Small intestine (tissue), 7 donors: ENCODE results near the gene LYL1. TPM values are rescaled to one million over a fixed set of nuclear protein-coding genes. Genes with fewer than 3 reads are reported as not detected.
A peak's percentile ranks its signal among the peaks of the same experiment; 100 is the strongest.

ENCODE experiments used
- DNase-seq, 2 donors: peaks; one replicate each; pipeline versions ENCODE4 v3.0.0 to v3.0.0-alpha.2; 2013
- FAIRE-seq: peaks from 2 replicates; lab custom pipeline; 2012; peaks lifted over from hg19 to GRCh38; lab: Jason Lieb, UNC
- H3K27ac ChIP-seq, 3 donors: one replicate each; pipeline ENCODE4 v1.5.1; 2013; ENCODE audit warnings: low read length in 2 of 3, mild to moderate bottlenecking in 2 of 3, control low read depth in 1 of 3, inconsistent platforms in 1 of 3, low read depth in 1 of 3, moderate library complexity in 1 of 3
- H3K27me3 ChIP-seq, 3 donors: one replicate each; pipeline ENCODE4 v1.6.1; 2013; ENCODE audit warnings: low read length in 3 of 3, inconsistent platforms in 1 of 3; ENCODE audit not compliant: control insufficient read depth in 3 of 3, insufficient read depth in 3 of 3
- H3K36me3 ChIP-seq, 3 donors: one replicate each; pipeline ENCODE4 v1.6.1; 2013; ENCODE audit warnings: low read length in 3 of 3, inconsistent platforms in 1 of 3, low read depth in 1 of 3, mild to moderate bottlenecking in 1 of 3, moderate library complexity in 1 of 3; ENCODE audit not compliant: control insufficient read depth in 3 of 3, insufficient read depth in 2 of 3
- H3K4me1 ChIP-seq, 3 donors: one replicate each; pipeline ENCODE4 v1.6.1; 2013; ENCODE audit warnings: low read length in 2 of 3, inconsistent platforms in 1 of 3, low read depth in 1 of 3, mild to moderate bottlenecking in 1 of 3, moderate library complexity in 1 of 3; ENCODE audit not compliant: control insufficient read depth in 3 of 3, insufficient read depth in 2 of 3
- H3K4me3 ChIP-seq, 3 donors: one replicate each; pipeline ENCODE4 v1.5.1; 2013; ENCODE audit warnings: low read length in 3 of 3, control low read depth in 1 of 3, inconsistent platforms in 1 of 3, low read depth in 1 of 3, mild to moderate bottlenecking in 1 of 3, moderate library complexity in 1 of 3
- H3K9me3 ChIP-seq, 2 donors: one replicate each; pipeline ENCODE4 v1.6.1; 2013; ENCODE audit warnings: low read depth in 1 of 2, low read length in 1 of 2; ENCODE audit not compliant: control insufficient read depth in 2 of 2, insufficient read depth in 1 of 2
- WGBS, 3 donors: extraction: QIAGEN DNeasy Blood & Tissue Kit; methylation state at CpG; one replicate each; pipeline ENCODE4 v1.1.7; 2013; 5-methylcytosine and 5-hydroxymethylcytosine counted together
- polyA plus RNA-seq, 4 donors: library from polyadenylated mRNA; stranded (reverse) in 3 of 4; unstranded in 1 of 4; fragments of 200-250 nt in 3 of 4; fragments of 120-200 nt in 1 of 4; gene quantifications; one replicate each; pipeline versions ENCODE4 v1.2.1 to v1.2.3, GENCODE V29; 2013
- donor health status: healthy with polysubstance abuse.
- donor health status: control.
- donor health status: control.
- donor health status: Bipolar disorder and iron deficiency.
- donor health status: healthy.

Gene LYL1
- polyA plus RNA-seq, 4 donors: 0.67 to 8.9 (median 2.8) TPM

DNA sequence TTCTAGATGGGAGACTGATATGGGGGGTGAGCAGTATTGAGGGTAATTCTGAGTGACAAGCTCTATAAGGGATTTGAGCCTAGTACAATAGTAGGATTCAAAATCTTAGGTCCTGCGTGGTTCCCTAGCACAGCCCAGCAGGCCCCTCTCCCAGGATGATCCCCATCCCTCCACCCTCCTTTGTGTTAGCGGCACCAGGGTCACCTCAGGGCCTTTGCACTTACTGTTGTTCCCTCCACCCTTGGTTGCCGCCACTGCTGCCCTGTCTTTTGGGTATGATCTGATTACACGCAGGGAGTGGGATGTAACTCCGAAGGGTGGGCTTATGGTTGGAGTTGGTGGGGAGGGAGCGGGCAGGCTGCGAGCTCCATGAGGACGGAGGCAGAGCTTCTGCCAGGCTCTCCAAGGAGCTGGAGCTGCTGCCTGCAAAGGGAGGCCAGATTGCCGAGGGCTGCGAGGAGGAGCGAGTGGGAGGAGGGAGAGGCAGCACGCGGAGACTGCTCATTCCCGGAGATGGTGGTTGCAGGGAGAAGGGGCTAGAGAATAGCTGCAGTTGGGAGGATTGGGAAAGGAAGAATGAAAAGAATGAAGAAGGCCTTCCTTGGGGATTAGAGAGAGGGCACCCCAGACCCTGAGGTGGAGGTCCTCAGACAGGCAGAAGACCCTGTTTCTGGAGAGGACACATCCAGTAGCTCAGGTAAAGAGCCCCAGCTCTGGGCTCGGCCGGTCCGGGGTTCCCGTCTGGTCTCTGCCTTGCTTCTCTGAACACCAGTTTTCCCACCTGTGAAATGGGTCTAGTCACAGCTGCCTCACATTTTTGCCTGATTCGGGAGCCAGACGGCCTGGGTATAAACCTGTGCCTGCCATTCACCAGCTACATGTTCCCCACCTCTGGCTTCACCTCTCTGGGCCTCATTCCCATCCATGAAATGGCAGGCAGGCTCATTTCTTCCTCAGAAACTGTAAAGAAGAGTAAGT, 20.6 kb upstream of the LYL1 start:
- DNase-seq: no peak
- Histone ChIP-seq H3K9me3 (no peaks in the 10 kb centered on the region), H3K27me3 (no peaks in the 10 kb centered on the region), H3K4me1 (peaks cover 0 to 10% (median 4%) of the 10 kb centered on the region in 3 donors), H3K36me3 (peaks cover 0 to 40% (median 2%) of the 10 kb centered on the region in 3 donors), H3K4me3 (no peak overlapping the region), H3K27ac (no peak overlapping the region)
- no peak for FAIRE-seq
- 93 to 95% (median 94%) methylated on average over 20 of the region's 20 CpGs for WGBS, 3 donors

DNA sequence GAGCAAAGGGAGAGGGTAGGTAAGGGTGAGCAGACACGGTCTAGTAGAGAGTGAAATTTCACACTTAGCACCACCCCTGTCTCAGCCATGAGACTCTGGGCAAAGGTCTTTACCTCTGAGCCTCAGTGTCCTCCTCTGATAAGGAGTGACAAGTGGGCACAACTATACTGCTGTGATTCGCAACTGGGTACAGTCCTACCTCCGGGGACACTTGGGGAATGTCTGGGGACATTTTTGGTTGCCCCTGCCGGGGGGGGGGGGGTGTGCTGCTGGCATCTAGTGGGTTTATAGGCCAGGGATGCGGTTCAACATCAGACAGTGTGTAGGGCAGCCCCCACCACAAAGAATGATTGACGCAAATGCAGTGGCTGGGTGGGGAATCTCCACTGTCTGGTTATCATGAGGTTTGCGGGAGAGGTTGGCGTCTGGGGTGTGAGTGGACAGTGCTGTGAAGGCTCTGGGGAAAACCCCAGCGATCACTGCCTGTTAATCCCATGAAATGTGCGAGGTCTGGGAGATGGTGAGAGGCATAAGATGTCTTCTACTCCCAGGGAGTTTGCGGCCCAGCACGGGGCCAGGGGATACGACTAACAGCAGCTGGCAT, 19.7 kb upstream of the LYL1 start:
- H3K27ac ChIP-seq: no peak overlapping the region
- H3K27me3 ChIP-seq: no peaks in the 10 kb centered on the region
- peaks cover 0 to 36% (median 2%) of the 10 kb centered on the region in 3 donors for H3K36me3 ChIP-seq
- peaks cover 0 to 10% (median 4%) of the 10 kb centered on the region in 3 donors for H3K4me1 ChIP-seq
- H3K9me3 ChIP-seq: no peaks in the 10 kb centered on the region
- FAIRE-seq (no peak), DNase-seq (peak; percentile 33 to 48)
- H3K4me3 ChIP-seq: no peak overlapping the region
- 46 to 82% (median 64%) methylated on average over 12 to 13 of the region's 13 CpGs for WGBS, 3 donors

DNA sequence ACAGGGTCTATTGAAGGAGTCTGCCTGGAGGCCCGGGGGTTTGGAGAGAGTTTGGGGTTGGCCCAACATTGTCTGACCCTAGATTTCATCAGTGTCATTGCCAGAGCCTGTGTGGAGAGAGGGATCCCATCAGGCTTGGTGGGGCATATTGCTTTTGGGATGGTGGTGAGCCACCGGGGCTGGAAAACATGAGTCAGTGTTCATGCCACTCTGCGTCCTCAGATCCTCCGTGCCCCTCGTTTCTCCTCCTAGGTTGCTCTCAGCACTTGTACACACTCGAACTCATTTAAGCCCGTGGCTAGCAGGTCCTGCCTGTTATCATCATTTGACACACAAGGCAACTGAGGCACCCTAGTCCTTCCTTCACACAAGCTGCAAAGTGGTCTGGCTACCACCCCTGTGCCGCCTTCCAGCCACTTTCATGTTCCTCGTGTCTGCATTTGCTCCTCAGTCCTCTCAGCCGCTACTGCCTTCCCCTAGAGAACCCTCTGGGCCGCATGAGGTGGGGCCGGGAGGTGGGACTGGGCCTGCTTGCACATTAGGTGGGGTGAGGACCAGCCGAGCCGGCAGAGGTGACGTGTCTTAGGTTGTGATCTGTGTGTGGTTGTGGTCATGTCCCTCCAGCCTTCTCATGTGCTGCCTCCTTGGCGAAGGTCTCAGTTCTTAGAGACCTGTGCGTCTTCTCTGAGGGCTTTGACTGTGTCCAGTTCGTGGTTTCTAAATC, 19.1 kb upstream of the LYL1 start:
- Histone ChIP-seq H3K27ac (no peak overlapping the region), H3K4me3 (no peak overlapping the region), H3K9me3 (no peaks in the 10 kb centered on the region), H3K36me3 (peaks cover 0 to 35% (median 2%) of the 10 kb centered on the region in 3 donors), H3K27me3 (no peaks in the 10 kb centered on the region), H3K4me1 (peaks cover 0 to 10% (median 4%) of the 10 kb centered on the region in 3 donors)
- DNase-seq (no peak), FAIRE-seq (no peak)
- WGBS, 3 donors: 60 to 81% (median 79%) methylated on average over 18 of the region's 18 CpGs

DNA sequence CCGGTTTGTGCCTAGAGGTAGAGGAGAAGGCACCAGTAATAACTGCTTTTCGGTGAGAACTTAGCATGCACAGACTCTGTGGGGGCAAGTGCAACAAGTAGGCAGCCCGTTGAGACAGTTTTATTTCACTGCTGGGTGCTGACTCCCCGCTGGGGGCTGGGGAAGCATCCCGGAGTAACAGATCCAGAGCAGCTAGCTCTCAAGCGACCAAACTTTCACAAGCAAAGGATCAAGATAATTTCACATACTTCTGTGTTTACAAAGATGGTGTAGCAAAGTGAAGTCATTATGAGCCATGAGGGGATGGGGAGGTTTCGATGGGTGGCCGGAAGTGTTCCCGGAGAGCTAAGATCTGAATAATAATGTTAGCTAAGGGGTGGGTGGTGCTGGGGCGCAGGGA, 18.2 kb upstream of the LYL1 start:
- H3K27me3 ChIP-seq: no peaks in the 10 kb centered on the region
- no peak overlapping the region for H3K4me3 ChIP-seq
- no peaks in the 10 kb centered on the region for H3K9me3 ChIP-seq
- DNase-seq: no peak
- peaks cover 0 to 29% (median 2%) of the 10 kb centered on the region in 3 donors for H3K36me3 ChIP-seq
- peaks cover 0 to 13% (median 4%) of the 10 kb centered on the region in 3 donors for H3K4me1 ChIP-seq
- WGBS, 3 donors: 77 to 80% (median 79%) methylated on average over 10 of the region's 10 CpGs
- no peak for FAIRE-seq
- no peak overlapping the region for H3K27ac ChIP-seq

DNA sequence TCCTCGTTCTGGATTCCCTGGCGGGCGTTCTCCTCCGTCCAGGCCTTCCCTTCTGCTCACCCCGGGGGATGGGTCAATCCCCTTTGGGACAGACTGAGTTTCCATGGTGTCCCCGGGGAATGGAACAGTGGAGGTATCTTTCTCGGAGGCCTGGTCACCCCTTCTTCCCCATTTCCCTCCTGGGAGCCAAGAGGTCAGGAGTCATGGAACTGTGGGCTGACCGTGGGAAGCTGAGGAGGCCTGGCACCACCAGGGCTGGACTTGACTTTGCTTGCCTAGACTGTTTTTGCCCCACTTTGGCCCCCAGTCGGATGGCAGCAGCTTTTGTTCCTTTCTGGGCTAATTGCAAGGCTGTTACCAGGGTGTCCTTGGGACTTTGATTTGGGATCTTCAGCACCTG, 17.4 kb upstream of the LYL1 start:
- no peak overlapping the region for H3K4me3 ChIP-seq
- no peak for FAIRE-seq
- no peaks in the 10 kb centered on the region for H3K9me3 ChIP-seq
- no peaks in the 10 kb centered on the region for H3K27me3 ChIP-seq
- no peak overlapping the region for H3K27ac ChIP-seq
- peaks cover 0 to 34% (median 2%) of the 10 kb centered on the region in 3 donors for H3K36me3 ChIP-seq
- WGBS, 3 donors: 75 to 91% (median 85%) methylated on average over 9 of the region's 9 CpGs
- peaks cover 0 to 21% (median 6%) of the 10 kb centered on the region in 3 donors for H3K4me1 ChIP-seq
- no peak for DNase-seq

DNA sequence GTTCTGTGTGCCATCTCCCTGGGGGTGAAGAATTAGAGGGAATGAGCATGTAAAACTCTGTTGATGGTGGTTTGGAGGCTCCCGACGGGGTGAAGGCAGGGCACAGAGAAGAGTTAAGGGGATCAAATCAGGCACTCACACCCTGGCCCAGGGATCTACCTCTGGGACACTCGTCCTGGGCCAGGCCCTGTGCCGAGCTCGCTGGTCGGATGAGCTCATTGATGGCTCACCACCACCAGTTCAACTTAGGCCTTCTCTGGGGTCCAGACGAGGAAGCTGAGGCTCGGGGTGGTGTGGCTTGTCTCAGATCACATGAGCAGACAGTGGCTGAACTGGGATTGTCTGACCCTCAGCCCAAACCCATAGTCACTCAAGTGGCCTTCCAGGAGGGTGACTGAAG, 17.0 kb upstream of the LYL1 start:
- FAIRE-seq (no peak), DNase-seq (no peak)
- Histone ChIP-seq H3K4me3 (peak overlapping the region in 1 of 3 donors; percentile 81), H3K27me3 (no peaks in the 10 kb centered on the region), H3K9me3 (no peaks in the 10 kb centered on the region), H3K4me1 (peaks cover 0 to 23% (median 6%) of the 10 kb centered on the region in 3 donors), H3K36me3 (peaks cover 0 to 32% (median 2%) of the 10 kb centered on the region in 3 donors), H3K27ac (no peak overlapping the region)
- WGBS, 3 donors: 73 to 76% (median 75%) methylated on average over 8 of the region's 8 CpGs

DNA sequence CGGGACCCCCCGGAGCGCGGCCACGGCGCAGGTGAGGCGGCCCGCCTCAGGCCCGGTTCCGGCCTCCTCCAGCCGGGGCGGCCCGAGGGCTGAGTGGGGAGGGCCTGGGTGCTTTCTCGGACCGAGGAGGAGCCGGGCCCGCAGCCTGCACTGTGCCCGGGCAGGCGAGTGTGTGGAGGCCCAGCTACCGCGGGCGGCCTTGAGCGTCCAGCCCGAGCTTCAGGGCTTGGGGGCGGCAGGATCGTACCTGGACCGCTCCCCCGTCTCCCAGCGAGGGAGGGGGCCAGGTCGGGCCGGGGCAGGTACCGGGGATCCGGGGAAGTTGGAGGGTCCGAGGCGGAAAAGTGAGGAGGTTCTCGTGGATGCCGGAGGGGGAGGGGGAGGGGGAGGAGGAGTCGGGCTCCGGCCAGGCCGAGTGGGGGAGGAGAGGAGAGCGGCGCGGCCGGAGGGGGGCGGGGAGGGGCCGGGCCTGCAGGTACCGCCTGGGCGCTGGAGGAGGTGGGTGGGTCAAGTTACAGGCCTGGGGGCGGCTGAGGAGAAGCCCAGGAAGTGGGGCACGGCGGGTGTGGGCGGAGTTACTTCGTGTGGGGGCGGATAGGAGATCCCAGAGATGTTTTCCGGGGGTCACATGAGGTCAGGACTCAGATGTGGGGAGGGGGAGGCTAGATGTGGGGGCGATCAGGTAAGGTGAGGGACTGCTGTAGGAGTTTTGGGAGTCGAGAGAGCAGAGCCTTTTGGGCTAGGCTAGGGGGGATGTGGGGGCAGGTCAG, 16.0 kb upstream of the LYL1 start:
- FAIRE-seq: no peak
- peak overlapping the region in 1 of 3 donors; percentile 36 for H3K27ac ChIP-seq
- peak overlapping the region; percentile 66 to 94 (median 81) for H3K4me3 ChIP-seq

More for the DNA sequence above, 16.0 kb upstream of the LYL1 start:
- Histone ChIP-seq H3K27me3 (no peaks in the 10 kb centered on the region), H3K4me1 (peaks cover 0 to 23% (median 6%) of the 10 kb centered on the region in 3 donors), H3K36me3 (peaks cover 0 to 35% (median 0%) of the 10 kb centered on the region in 3 donors), H3K9me3 (no peaks in the 10 kb centered on the region)
- peak; percentile 30 to 59 for DNase-seq
- WGBS, 3 donors: 0 to 1% (median 1%) methylated on average over 32 to 57 of the region's 57 CpGs
